Fibroblast of gingiva (primary cell): ENCODE results near the gene IL32.
"Not testable (repeated sequence)": the region's sequence is repeated elsewhere in the genome, so short reads cannot be mapped to it uniquely, and the experiment has no call there.

Source experiments
- DNase-seq: peaks from one replicate; pipeline ENCODE4 v3.0.0-alpha.2; 2011; ENCODE audit warnings: low read depth

IL32 gene

DNA sequence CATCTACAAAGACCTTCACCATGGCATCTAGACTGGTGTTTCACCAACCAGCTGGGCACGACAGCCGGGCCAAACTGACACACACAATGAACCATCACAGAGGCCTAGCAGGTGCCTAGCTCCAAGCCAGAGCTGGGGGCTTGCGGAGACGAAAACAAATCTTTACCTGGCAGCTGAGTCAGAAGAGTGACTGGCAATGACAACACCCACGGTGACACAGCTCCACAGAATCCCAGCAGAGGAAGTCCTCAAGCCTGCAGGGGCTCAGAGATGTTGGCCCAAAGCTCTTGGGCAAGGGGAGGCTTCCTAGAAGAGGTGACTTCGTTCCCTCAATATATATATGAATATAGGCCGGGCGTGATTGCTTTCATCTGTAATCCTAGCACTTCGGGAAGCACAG lies 13.9 kb upstream of the IL32 start:
- DNase-seq = no peak

- DNase-seq = not testable (repeated sequence)
These were observed 12.7 kb upstream of the IL32 start for GRCh38 chr16:3052571-3053329.

GRCh38 chr16:3053330-3053710 lies 12.1 kb upstream of the IL32 start:
- not testable (repeated sequence) for DNase-seq

GRCh38 chr16:3054965-3055733 lies 10.3 kb upstream of the IL32 start:
- DNase-seq = no peak

DNA sequence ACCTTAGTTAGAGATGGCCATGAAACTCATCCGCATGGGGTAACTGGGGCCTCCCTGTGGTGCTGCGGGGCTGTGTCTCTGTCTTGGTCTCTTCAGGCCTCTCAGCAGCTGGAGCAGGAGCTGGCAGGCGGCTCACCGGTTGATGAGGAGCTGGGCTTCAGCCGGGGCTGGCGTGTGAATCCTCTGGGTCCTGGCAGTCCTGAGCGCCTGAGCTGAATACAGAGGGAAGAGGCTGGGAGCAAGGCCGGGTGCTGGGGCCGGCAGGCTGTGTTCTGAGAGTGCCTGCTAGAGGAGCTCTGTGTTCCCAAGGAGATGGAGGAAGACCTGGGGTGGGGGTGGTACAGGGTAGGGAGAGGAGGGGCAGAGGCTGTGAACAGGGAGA lies 9.7 kb upstream of the IL32 start:
- not testable (repeated sequence) for DNase-seq

DNA sequence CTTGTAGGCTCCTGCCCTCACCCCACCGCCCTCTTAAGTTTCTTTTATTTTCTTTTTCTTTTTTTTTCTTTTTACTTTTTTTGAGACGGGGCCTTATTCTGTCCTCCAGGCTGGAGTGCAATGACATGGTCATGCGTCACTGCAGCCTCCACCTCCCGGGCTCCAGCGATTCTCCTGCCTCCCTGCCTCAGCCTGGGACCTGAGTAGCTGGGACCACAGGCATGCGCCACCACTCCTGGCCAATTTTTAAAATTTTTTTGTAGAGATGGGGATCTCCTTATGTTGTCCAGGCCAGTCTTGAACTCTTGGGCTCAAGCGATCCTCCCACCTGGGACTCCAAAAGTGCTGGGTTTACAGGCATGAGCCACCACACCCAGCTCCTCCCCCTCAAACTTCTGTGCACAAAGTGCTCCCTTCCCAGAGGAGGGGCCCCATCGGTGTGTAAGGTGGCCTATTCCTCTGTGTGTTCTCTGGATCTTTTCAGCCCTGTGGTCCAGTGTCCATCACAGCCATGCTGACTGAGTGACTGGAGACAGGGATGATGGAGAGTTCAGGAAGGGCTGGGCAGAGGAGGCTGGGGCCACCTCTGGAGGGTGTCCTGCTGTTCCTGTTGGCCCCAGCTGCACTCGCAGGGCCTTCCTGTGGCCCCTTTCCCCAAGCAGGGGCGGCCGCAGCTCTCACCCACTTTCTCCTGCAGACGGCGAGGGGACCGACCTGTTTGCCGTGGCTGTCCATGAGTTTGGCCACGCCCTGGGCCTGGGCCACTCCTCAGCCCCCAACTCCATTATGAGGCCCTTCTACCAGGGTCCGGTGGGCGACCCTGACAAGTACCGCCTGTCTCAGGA lies 8.9 kb upstream of the IL32 start:
- no peak for DNase-seq

GRCh38 chr16:3057181-3058138 lies 8.0 kb upstream of the IL32 start:
- no peak for DNase-seq

- DNase-seq = no peak
These were observed 7.1 kb upstream of the IL32 start for GRCh38 chr16:3058139-3059030.

- peak; percentile 88 for DNase-seq
These were observed 6.3 kb upstream of the IL32 start for GRCh38 chr16:3059041-3059722.

DNA sequence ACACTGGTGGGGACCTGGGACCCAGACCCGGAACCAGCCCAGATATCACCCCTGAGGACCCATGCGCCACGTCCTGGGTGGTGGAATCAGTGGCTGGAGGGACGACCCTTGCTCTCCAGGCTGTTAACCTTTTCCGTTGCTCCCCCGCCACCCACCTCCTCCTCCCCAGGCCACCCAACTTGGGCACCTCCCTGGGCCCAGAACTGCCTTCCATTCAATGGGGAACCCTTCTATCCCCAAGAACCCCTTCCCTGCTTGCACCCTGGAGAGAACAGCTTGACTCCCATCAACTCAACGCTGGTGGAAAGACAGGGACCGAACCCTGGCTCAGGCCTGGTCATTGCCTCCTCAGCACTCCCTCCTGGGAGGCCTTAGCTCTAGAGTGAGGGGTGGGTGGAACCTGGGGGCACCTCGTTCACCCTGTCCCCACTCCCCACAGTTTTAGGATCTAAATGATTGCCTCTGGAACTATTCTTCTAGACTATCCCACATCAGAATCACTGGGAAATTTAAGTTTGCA lies 5.7 kb upstream of the IL32 start:
- DNase-seq = no peak

GRCh38 chr16:3060339-3061127 lies 4.9 kb upstream of the IL32 start:
- no peak for DNase-seq

DNA sequence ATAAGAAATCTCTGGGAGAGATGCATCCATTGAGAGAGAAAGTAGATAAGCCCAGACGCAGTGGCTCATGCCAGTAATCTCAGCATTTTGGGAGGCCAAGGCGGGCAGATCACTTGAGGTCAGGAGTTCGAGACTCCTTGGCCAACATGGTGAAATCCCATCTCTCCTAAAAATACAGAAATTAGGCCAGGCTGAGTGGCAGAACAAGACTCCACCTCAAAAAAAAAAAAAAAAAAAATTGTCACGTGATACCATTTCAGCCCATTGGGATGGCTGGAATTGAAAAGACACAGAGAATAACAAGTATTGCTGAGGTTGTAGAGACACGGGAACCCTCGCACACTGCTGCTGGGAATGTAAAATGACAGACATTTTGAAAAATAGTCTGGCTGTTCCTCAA lies 2.9 kb upstream of the IL32 start:
- DNase-seq = no peak

DNA sequence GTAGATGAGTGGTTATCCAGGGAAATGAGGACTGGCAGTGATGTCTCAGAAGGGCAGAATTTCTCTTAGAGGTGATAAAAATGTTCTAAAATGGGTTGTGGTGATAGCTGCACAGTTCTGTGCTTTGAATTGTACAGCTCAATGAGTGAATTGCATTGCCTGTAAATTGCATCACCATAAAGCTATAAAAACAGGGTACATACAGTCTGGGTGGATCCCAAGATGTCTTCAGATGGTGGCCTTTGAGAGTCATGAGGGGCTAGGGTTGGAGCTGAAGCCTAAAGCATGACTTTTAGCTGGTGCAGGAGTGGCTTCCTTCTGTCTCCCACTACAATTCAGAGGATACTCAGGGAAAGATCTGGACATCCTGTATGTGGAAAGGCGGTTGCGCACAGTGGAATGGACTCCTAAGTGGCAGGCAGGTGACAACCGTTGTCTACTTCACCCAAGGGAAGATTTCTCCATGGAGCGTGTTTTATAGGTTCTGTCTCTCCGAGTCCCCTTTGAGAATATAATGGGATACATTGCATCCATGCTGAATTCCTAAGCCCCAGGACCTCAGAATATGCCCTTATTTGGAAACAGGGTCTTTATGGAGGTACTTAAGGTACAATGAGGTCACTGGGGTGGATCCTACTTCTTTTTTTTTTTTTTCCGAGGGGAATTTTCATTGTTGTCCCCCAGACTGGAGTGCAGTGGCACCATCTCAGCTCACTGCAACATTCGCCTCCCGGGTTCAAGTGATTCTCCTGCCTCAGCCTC lies 1.6 kb upstream of the IL32 start:
- DNase-seq = no peak

DNA sequence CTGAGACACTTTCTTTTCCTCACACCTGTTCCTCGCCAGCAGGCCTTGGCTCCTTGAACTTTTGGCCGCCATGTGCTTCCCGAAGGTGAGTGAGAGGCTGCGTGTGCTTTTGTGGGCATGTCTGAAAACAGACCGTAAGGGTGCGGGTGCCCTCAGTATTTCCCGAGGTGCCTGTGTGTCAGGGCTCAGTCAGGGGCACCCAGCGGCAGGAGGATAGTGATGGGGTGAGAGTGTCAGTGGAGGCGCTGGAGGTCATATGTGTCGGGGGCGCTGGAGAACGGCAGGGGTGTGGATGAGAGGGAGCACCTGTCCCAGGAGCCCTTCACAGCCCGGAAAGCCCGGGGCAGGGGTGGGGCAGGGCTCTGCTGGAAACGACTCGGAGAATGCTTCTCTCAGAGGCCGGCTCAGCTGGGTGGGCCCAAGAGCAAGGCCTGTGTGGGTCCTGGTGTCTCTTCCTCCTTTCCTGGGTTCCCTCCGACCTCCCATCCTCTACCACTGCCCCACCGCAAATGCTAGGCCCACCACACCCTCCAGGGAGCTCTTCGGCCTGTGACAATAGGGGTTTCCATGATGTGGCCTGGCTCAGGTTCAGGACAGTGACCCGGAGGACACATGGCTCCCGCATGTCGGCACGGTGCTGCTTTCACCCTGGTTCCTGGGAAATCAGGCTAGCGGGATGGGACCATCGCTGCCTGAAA lies 451 bp downstream of the IL32 start:
- DNase-seq = no peak

GRCh38 chr16:3066440-3066748 lies 954 bp downstream of the IL32 start:
- no peak for DNase-seq

- no peak for DNase-seq
These were observed 3.0 kb downstream of the IL32 start for GRCh38 chr16:3068487-3068886.

DNA sequence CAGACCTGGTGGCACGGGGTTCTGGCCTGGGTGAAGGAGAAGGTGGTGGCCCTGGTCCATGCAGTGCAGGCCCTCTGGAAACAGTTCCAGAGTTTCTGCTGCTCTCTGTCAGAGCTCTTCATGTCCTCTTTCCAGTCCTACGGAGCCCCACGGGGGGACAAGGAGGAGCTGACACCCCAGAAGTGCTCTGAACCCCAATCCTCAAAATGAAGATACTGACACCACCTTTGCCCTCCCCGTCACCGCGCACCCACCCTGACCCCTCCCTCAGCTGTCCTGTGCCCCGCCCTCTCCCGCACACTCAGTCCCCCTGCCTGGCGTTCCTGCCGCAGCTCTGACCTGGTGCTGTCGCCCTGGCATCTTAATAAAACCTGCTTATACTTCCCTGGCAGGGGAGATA lies 3.7 kb downstream of the IL32 start:
- DNase-seq = not testable (repeated sequence)
